Measurements from ENCODE around the gene COTL1.
"Not testable (repeated sequence)": the region's sequence is repeated elsewhere in the genome, so short reads cannot be mapped to it uniquely, and the experiment has no call there.

COTL1 gene

GRCh38 chr16:84526794-84527531 lies 90.9 kb downstream of the COTL1 start:
- no peaks in the 10 kb centered on the region for H3K4me1 ChIP-seq (ENCODE audit: low read length)
- H3K79me2 ChIP-seq (ENCODE audit: low read length): no peaks in the 10 kb centered on the region
- no peaks in the 10 kb centered on the region for H3K36me3 ChIP-seq (replicated peaks; ENCODE audit: insufficient read depth, low read length)
- H4K20me1 ChIP-seq (ENCODE audit: insufficient read depth, low read length): no peaks in the 10 kb centered on the region
- no peak overlapping the region for H3K9ac ChIP-seq (ENCODE audit: low read length)
- no peaks in the 10 kb centered on the region for H3K9me2 ChIP-seq (replicated peaks; ENCODE audit: insufficient read depth, low read length)
- H3F3A ChIP-seq (ENCODE audit: insufficient read depth, low read length): no peaks in the 10 kb centered on the region
- H2AFZ ChIP-seq (ENCODE audit: low read length): no peak overlapping the region
- no peaks in the 10 kb centered on the region for H3K9me3 ChIP-seq (replicated peaks; ENCODE audit: insufficient read depth, low read length)
- no peak overlapping the region for H3K27ac ChIP-seq (ENCODE audit: low read length)
- H3K4me2 ChIP-seq (ENCODE audit: low read depth, low read length): no peak overlapping the region
- no peak for DNase-seq
- TF ChIP-seq CTCF (IDR thresholded peaks at IDR 0.05; ENCODE audit: low read length) (no peak), EZH2 (optimal IDR thresholded peaks at IDR 0.05; ENCODE audit: low read depth, low read length) (no peak), EZH2phosphoT487 (IDR thresholded peaks at IDR 0.05; ENCODE audit: low read length) (no peak)
- H3K27me3 ChIP-seq (replicated peaks; ENCODE audit: insufficient read depth, low read length): no peaks in the 10 kb centered on the region
- H3K4me3 ChIP-seq (ENCODE audit: low read length): no peak overlapping the region

GRCh38 chr16:84524941-84525581 lies 92.8 kb downstream of the COTL1 start:
- H3F3A ChIP-seq (ENCODE audit: insufficient read depth, low read length); H3K4me2 ChIP-seq (ENCODE audit: low read depth, low read length); H3K9me3 ChIP-seq (replicated peaks; ENCODE audit: insufficient read depth, low read length); DNase-seq; H3K36me3 ChIP-seq (replicated peaks; ENCODE audit: insufficient read depth, low read length); H3K9ac ChIP-seq (ENCODE audit: low read length); H3K4me3 ChIP-seq (ENCODE audit: low read length); H4K20me1 ChIP-seq (ENCODE audit: insufficient read depth, low read length); H3K27ac ChIP-seq (ENCODE audit: low read length); H2AFZ ChIP-seq (ENCODE audit: low read length); H3K27me3 ChIP-seq (replicated peaks; ENCODE audit: insufficient read depth, low read length); H3K9me2 ChIP-seq (replicated peaks; ENCODE audit: insufficient read depth, low read length); H3K4me1 ChIP-seq (ENCODE audit: low read length); H3K79me2 ChIP-seq (ENCODE audit: low read length): not testable (repeated sequence)

- no peak overlapping the region for H3K9ac ChIP-seq (ENCODE audit: low read length)
- no peaks in the 10 kb centered on the region for H3K4me1 ChIP-seq (ENCODE audit: low read length)
- no peaks in the 10 kb centered on the region for H4K20me1 ChIP-seq (ENCODE audit: insufficient read depth, low read length)
- no peak overlapping the region for H3K4me2 ChIP-seq (ENCODE audit: low read depth, low read length)
- no peaks in the 10 kb centered on the region for H3K9me2 ChIP-seq (replicated peaks; ENCODE audit: insufficient read depth, low read length)
- H3F3A ChIP-seq (ENCODE audit: insufficient read depth, low read length): no peaks in the 10 kb centered on the region
- no peaks in the 10 kb centered on the region for H3K36me3 ChIP-seq (replicated peaks; ENCODE audit: insufficient read depth, low read length)
- H3K9me3 ChIP-seq (replicated peaks; ENCODE audit: insufficient read depth, low read length): no peaks in the 10 kb centered on the region
- no peak for TF ChIP-seq CTCF (IDR thresholded peaks at IDR 0.05; ENCODE audit: low read length)
- no peak for TF ChIP-seq EZH2phosphoT487 (IDR thresholded peaks at IDR 0.05; ENCODE audit: low read length)
- TF ChIP-seq EZH2 (optimal IDR thresholded peaks at IDR 0.05; ENCODE audit: low read depth, low read length): no peak
- no peak for DNase-seq
- no peak overlapping the region for H3K4me3 ChIP-seq (ENCODE audit: low read length)
- no peaks in the 10 kb centered on the region for H3K79me2 ChIP-seq (ENCODE audit: low read length)
- no peak overlapping the region for H2AFZ ChIP-seq (ENCODE audit: low read length)
- H3K27ac ChIP-seq (ENCODE audit: low read length): no peak overlapping the region
- H3K27me3 ChIP-seq (replicated peaks; ENCODE audit: insufficient read depth, low read length): no peaks in the 10 kb centered on the region; the same call in 1 of the 2 replicates
Measured at GRCh38 chr16:84524346-84524920, 93.4 kb downstream of the COTL1 start.

GRCh38 chr16:84521497-84521770 lies 96.4 kb downstream of the COTL1 start:
- Histone ChIP-seq H3K9me3 (replicated peaks; ENCODE audit: insufficient read depth, low read length) (no peaks in the 10 kb centered on the region), H3K4me3 (ENCODE audit: low read length) (no peak overlapping the region), H3F3A (ENCODE audit: insufficient read depth, low read length) (no peaks in the 10 kb centered on the region), H3K4me2 (ENCODE audit: low read depth, low read length) (no peak overlapping the region), H3K36me3 (replicated peaks; ENCODE audit: insufficient read depth, low read length) (no peaks in the 10 kb centered on the region), H4K20me1 (ENCODE audit: insufficient read depth, low read length) (no peaks in the 10 kb centered on the region), H2AFZ (ENCODE audit: low read length) (no peak overlapping the region), H3K79me2 (ENCODE audit: low read length) (no peaks in the 10 kb centered on the region), H3K4me1 (ENCODE audit: low read length) (no peaks in the 10 kb centered on the region), H3K27ac (ENCODE audit: low read length) (no peak overlapping the region), H3K9ac (ENCODE audit: low read length) (no peak overlapping the region), H3K9me2 (replicated peaks; ENCODE audit: insufficient read depth, low read length) (no peaks in the 10 kb centered on the region), H3K27me3 (replicated peaks; ENCODE audit: insufficient read depth, low read length) (no peaks in the 10 kb centered on the region; the same call in 1 of the 2 replicates)
- TF ChIP-seq EZH2 (optimal IDR thresholded peaks at IDR 0.05; ENCODE audit: low read depth, low read length) (no peak), EZH2phosphoT487 (IDR thresholded peaks at IDR 0.05; ENCODE audit: low read length) (no peak), CTCF (IDR thresholded peaks at IDR 0.05; ENCODE audit: low read length) (no peak)
- DNase-seq: no peak
